Testis (tissue), 2 donors: ENCODE results near the gene PRG2.

Experiments
- POLR2A ChIP-seq: fragments of 450-650 bp; IDR thresholded peaks from one replicate; pipeline ENCODE4 v1.6.1; 2017; ENCODE audit warnings: antibody characterized with exemption, mild to moderate bottlenecking, moderate library complexity
- TF ChIP-seq, protein P1 (sequence below), 3 experiments: fragments of 450-650 bp in 2 of 3; fragments of 200-600 bp in 1 of 3; sonication (generic) in 1 of 3; IDR thresholded peaks; one replicate each; pipeline ENCODE4 v1.5.1; 2016 to 2019; ENCODE audit warnings: antibody characterized with exemption in 3 of 3, mild to moderate bottlenecking in 2 of 3, moderate library complexity in 1 of 3

DNA sequence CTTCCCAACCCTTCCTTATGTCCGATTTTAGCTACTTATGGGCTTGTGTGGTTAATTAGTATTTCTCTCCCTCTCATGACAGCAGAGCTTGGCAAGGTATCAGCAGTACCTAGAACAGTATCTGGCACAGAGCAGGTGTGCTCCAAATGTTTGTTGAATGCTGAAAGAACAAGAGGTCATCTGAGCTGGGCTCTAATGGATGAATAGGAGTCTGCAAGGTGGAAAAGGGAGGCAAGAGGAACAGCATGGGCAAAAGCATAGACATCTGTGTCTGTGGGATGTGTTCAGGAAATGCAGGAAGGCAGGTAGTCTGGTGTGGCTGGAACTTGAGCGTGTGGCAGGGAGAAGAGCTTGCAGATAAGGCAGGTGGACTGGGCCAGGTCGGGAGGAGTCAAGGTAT, 28.5 kb downstream of the PRG2 start:
- TF ChIP-seq, protein P1, sequence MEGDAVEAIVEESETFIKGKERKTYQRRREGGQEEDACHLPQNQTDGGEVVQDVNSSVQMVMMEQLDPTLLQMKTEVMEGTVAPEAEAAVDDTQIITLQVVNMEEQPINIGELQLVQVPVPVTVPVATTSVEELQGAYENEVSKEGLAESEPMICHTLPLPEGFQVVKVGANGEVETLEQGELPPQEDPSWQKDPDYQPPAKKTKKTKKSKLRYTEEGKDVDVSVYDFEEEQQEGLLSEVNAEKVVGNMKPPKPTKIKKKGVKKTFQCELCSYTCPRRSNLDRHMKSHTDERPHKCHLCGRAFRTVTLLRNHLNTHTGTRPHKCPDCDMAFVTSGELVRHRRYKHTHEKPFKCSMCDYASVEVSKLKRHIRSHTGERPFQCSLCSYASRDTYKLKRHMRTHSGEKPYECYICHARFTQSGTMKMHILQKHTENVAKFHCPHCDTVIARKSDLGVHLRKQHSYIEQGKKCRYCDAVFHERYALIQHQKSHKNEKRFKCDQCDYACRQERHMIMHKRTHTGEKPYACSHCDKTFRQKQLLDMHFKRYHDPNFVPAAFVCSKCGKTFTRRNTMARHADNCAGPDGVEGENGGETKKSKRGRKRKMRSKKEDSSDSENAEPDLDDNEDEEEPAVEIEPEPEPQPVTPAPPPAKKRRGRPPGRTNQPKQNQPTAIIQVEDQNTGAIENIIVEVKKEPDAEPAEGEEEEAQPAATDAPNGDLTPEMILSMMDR (IDR thresholded peaks at IDR 0.05) = no peak
- no peak for TF ChIP-seq POLR2A
